ENCODE data around the gene ABCA6. TPM values are rescaled to one million over a fixed set of nuclear protein-coding genes. Genes with fewer than 3 reads are reported as not detected.

Gene ABCA6
- total and polyA plus RNA-seq, 2 of the 13 experiments (the other 11 are each of a cell fraction or from before 2014, with no cell fraction given) = 0.05 to 0.11 TPM

- peak; percentile 59 for TF ChIP-seq CTCF (CRISPR knock-in tag; IDR thresholded peaks at IDR 0.05)
- no peak for TF ChIP-seq TCF7L2 (IDR thresholded peaks at IDR 0.05; ENCODE audit: low read depth, low read length)
- TF ChIP-seq HOXA3 (CRISPR knock-in tag; IDR thresholded peaks at IDR 0.05) = peak; percentile 74
- no peak for TF ChIP-seq CEBPB (IDR thresholded peaks at IDR 0.05; ENCODE audit: borderline replicate concordance, low read depth, low read length)
- TF ChIP-seq POGZ (CRISPR knock-in tag; IDR thresholded peaks at IDR 0.05) = peak; percentile 76
- TF ChIP-seq RNF219 (CRISPR knock-in tag; IDR thresholded peaks at IDR 0.05) = no peak
- TF ChIP-seq SOX13 (IDR thresholded peaks at IDR 0.05) = no peak
- peak in 1 of 2 experiments; percentile 25; a peak in 1 of 4 replicates for TF ChIP-seq SOX13 (CRISPR knock-in tag; conservative IDR thresholded peaks at IDR 0.05 in 1 of 2, IDR thresholded peaks at IDR 0.05 in 1 of 2)
- 0 out of 2 replicates have a peak, but pooled peaks have one; percentile 35 for TF ChIP-seq ZBTB38 (CRISPR knock-in tag; IDR thresholded peaks at IDR 0.05)
- no peak for TF ChIP-seq ZNF549 (CRISPR knock-in tag; IDR thresholded peaks at IDR 0.05)
- TF ChIP-seq FOXO4 (CRISPR knock-in tag; conservative IDR thresholded peaks at IDR 0.05) = 0 out of 2 replicates have a peak, but pooled peaks have one; percentile 72
- no peak for TF ChIP-seq SOX6 (IDR thresholded peaks at IDR 0.05)
- peak; percentile 28; the same call in 1 of the 2 replicates for TF ChIP-seq SOX6 (CRISPR knock-in tag; IDR thresholded peaks at IDR 0.05)
- no peak for TF ChIP-seq MYPOP (CRISPR knock-in tag; IDR thresholded peaks at IDR 0.05)
- TF ChIP-seq ZNF660 (CRISPR knock-in tag; IDR thresholded peaks at IDR 0.05; ENCODE audit: borderline replicate concordance, low read depth) = no peak
- 0 out of 2 replicates have a peak, but pooled peaks have one; percentile 53 for TF ChIP-seq ZNF414 (CRISPR knock-in tag; IDR thresholded peaks at IDR 0.05)
- TF ChIP-seq ZBTB33 (CRISPR knock-in tag; IDR thresholded peaks at IDR 0.05) = peak; percentile 55
Observed at GRCh38 chr17:69084911-69085310, 56.8 kb downstream of the ABCA6 start (continued).

Measured in HepG2 (cell line).